ENCODE measurements around the gene NKAIN2. TPM values are rescaled to one million over a fixed set of nuclear protein-coding genes. Genes with fewer than 3 reads are reported as not detected.

NKAIN2 gene
- total and polyA plus RNA-seq, 9 of the 15 experiments (the other 6 are each of a cell fraction or from before 2014, with no cell fraction given) = not detected

DNA sequence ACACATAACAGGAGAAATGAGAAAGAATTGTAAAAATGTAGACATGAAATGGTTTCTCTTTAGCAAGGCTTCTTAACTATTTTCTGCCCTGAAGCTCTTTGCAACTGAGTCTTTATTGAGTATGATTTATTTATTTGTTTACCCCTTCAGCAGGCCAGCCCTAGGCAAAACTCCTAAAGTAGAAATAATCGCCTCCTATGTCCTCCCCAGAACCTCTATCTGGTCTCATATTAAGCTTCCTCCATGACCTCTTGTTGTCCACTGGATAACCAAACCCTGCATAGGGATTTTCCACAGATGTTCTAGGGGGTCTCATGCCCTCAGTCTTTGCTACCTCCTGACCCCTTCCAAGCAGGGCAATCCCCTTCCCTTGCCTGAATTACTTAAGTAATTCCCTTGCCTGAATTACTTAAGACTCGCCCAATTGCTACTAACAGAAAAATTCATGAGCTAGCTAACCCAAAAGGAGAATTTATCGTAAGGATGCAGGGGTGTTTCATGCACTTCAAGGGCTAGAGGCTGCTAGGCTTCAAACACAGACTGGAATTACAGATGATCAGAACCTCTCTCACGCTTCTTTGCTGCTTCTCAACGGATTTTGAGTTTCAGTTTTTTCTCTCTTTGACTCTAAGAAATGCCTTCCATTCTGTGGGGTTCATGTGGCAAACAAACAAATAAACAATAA is 732.6 kb downstream of the NKAIN2 start:
- Histone ChIP-seq H3K9me1 (ENCODE audit: control insufficient read depth, insufficient read depth, low read length) (no peaks in the 10 kb centered on the region), H3K4me1 (replicated peaks in 1 of 2; ENCODE audit: control insufficient read depth in 2 of 2, insufficient read depth in 2 of 2, low read length in 2 of 2) (no peaks in the 10 kb centered on the region), H3K9ac (ENCODE audit: insufficient read depth in 1 of 2, low read depth in 2 of 2, low read length in 2 of 2) (no peak overlapping the region), H3K4me3 (no peak overlapping the region), H3K27ac (ENCODE audit: extremely low read depth, low read depth, low read length) (no peak overlapping the region), H4K20me1 (replicated peaks; ENCODE audit: control insufficient read depth, insufficient read depth, low read length) (no peaks in the 10 kb centered on the region), H2AFZ (ENCODE audit: low read depth, low read length) (no peak overlapping the region), H3K27me3 (ENCODE audit: control insufficient read depth in 2 of 2, insufficient read depth in 2 of 2, low read length in 2 of 2) (no peaks in the 10 kb centered on the region), H3K79me2 (ENCODE audit: control insufficient read depth, insufficient read depth, low read length) (no peaks in the 10 kb centered on the region), H3K36me3 (ENCODE audit: control insufficient read depth, insufficient read depth, low read length) (no peaks in the 10 kb centered on the region), H3K4me2 (ENCODE audit: insufficient read depth, low read length) (no peak overlapping the region), H3K9me3 (replicated peaks; ENCODE audit: control insufficient read depth, insufficient read depth, low read depth, low read length) (no peaks in the 10 kb centered on the region)
- no TSS peak for BruUV-seq (replicated peaks)
- intact Hi-C loops (cut with micrococcal nuclease) = no loop called here
- ATAC-seq = no peak
- WGBS (ENCODE audit: insufficient coverage, low coverage, missing lambda C conversion rate) = 0% methylated on average over 5 of the region's 5 CpGs
- FAIRE-seq = no peak
- no peak for DNase-seq (ENCODE audit: extremely low read depth in 1 of 4, low spot score in 3 of 4)
- CTCF ChIA-PET (ENCODE audit: low intra/inter-chr PET ratio) = no interaction called here
- in situ Hi-C loops (cut with MboI) = no loop called here
- no peak for TF ChIP-seq ZNF197 (CRISPR knock-in tag; IDR thresholded peaks at IDR 0.05; ENCODE audit: low read depth)
- no peak for TF ChIP-seq HDAC1 (IDR thresholded peaks at IDR 0.05)
- no peak for TF ChIP-seq THRAP3 (IDR thresholded peaks at IDR 0.05; ENCODE audit: borderline replicate concordance)
- no peak for TF ChIP-seq RBM39 (optimal IDR thresholded peaks at IDR 0.05; ENCODE audit: low read depth, low read length)
- POLR2A ChIA-PET = no interaction called here

DNA sequence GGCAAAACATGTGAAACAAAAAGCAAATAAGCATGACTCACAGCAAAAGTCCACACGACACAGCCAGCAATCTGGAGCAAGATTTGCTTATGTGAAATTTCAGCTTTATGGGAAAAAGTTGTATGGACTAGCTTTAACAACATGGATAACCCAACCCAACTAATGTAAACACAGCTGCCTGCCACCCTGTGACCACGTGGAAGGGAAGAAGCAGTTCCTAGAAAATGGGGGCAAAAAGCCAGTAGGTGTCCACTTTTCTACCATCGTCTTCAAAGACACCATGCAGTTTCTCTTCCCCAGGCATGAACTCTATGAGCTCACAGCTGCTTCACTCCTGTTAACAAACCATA is 733.2 kb downstream of the NKAIN2 start:
- no peak for DNase-seq (ENCODE audit: extremely low read depth in 1 of 4, low spot score in 3 of 4)
- Histone ChIP-seq H3K9me3 (replicated peaks; ENCODE audit: control insufficient read depth, insufficient read depth, low read depth, low read length) (no peaks in the 10 kb centered on the region), H4K20me1 (replicated peaks; ENCODE audit: control insufficient read depth, insufficient read depth, low read length) (no peaks in the 10 kb centered on the region), H3K79me2 (ENCODE audit: control insufficient read depth, insufficient read depth, low read length) (no peaks in the 10 kb centered on the region), H3K36me3 (ENCODE audit: control insufficient read depth, insufficient read depth, low read length) (no peaks in the 10 kb centered on the region), H3K9ac (ENCODE audit: insufficient read depth in 1 of 2, low read depth in 2 of 2, low read length in 2 of 2) (no peak overlapping the region), H3K4me3 (no peak overlapping the region), H2AFZ (ENCODE audit: low read depth, low read length) (no peak overlapping the region), H3K27ac (ENCODE audit: extremely low read depth, low read depth, low read length) (no peak overlapping the region), H3K27me3 (ENCODE audit: control insufficient read depth in 2 of 2, insufficient read depth in 2 of 2, low read length in 2 of 2) (no peaks in the 10 kb centered on the region), H3K4me2 (ENCODE audit: insufficient read depth, low read length) (no peak overlapping the region), H3K9me1 (ENCODE audit: control insufficient read depth, insufficient read depth, low read length) (no peaks in the 10 kb centered on the region), H3K4me1 (replicated peaks in 1 of 2; ENCODE audit: control insufficient read depth in 2 of 2, insufficient read depth in 2 of 2, low read length in 2 of 2) (no peaks in the 10 kb centered on the region)
- ATAC-seq = no peak
- no TSS peak for BruUV-seq (replicated peaks)
- TF ChIP-seq, protein P1, sequence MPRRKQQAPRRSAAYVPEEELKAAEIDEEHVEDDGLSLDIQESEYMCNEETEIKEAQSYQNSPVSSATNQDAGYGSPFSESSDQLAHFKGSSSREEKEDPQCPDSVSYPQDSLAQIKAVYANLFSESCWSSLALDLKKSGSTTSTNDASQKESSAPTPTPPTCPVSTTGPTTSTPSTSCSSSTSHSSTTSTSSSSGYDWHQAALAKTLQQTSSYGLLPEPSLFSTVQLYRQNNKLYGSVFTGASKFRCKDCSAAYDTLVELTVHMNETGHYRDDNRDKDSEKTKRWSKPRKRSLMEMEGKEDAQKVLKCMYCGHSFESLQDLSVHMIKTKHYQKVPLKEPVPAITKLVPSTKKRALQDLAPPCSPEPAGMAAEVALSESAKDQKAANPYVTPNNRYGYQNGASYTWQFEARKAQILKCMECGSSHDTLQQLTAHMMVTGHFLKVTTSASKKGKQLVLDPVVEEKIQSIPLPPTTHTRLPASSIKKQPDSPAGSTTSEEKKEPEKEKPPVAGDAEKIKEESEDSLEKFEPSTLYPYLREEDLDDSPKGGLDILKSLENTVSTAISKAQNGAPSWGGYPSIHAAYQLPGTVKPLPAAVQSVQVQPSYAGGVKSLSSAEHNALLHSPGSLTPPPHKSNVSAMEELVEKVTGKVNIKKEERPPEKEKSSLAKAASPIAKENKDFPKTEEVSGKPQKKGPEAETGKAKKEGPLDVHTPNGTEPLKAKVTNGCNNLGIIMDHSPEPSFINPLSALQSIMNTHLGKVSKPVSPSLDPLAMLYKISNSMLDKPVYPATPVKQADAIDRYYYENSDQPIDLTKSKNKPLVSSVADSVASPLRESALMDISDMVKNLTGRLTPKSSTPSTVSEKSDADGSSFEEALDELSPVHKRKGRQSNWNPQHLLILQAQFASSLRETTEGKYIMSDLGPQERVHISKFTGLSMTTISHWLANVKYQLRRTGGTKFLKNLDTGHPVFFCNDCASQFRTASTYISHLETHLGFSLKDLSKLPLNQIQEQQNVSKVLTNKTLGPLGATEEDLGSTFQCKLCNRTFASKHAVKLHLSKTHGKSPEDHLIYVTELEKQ (CRISPR knock-in tag; IDR thresholded peaks at IDR 0.05) = no peak
- TF ChIP-seq ZBED1 (IDR thresholded peaks at IDR 0.05) (no peak), KAT8 (IDR thresholded peaks at IDR 0.05; ENCODE audit: low read depth) (no peak), SMAD3 (CRISPR knock-in tag; conservative IDR thresholded peaks at IDR 0.05) (no peak)
- intact Hi-C loops (cut with micrococcal nuclease) = no loop called here
- FAIRE-seq = no peak
- ChIA-PET CTCF (ENCODE audit: low intra/inter-chr PET ratio) (no interaction called here), POLR2A (no interaction called here)
- WGBS (ENCODE audit: insufficient coverage, low coverage, missing lambda C conversion rate) = 0% methylated on average over 3 of the region's 3 CpGs
- in situ Hi-C loops (cut with MboI) = no loop called here
